ENCODE results near the gene LARGE1. TPM values are rescaled to one million over a fixed set of nuclear protein-coding genes. Genes with fewer than 3 reads are reported as not detected.

LARGE1 gene
- total RNA-seq, 1 donor, result 22.8 TPM

- no peak for TF ChIP-seq CTCF (IDR thresholded peaks at IDR 0.05; ENCODE audit: extremely low read depth, low read depth, low read length)
- Histone ChIP-seq H3K4me3 (ENCODE audit: insufficient read depth, low read length) (no peak overlapping the region), H3K79me2 (ENCODE audit: insufficient read depth, low read length) (no peaks in the 10 kb centered on the region), H3K27me3 (ENCODE audit: insufficient read depth, low read length) (no peaks in the 10 kb centered on the region), H3K4me1 (ENCODE audit: insufficient read depth, low read length) (no peaks in the 10 kb centered on the region), H2AFZ (ENCODE audit: low read length) (no peak overlapping the region), H3K36me3 (ENCODE audit: insufficient read depth, low read length) (no peaks in the 10 kb centered on the region), H3K9me3 (ENCODE audit: low read depth, low read length) (no peaks in the 10 kb centered on the region), H3K27ac (ENCODE audit: low read depth, low read length) (no peak overlapping the region), H4K20me1 (ENCODE audit: insufficient read depth, low read length) (no peaks in the 10 kb centered on the region), H3K4me2 (ENCODE audit: insufficient read depth, low read length) (no peak overlapping the region)
- no peak for DNase-seq (ENCODE audit: insufficient read length, low spot score, missing footprints)
Measured at GRCh38 chr22:33669746-33670145, 250.5 kb downstream of the LARGE1 start.

GRCh38 chr22:33666961-33667619, 253.2 kb downstream of the LARGE1 start:
- no peaks in the 10 kb centered on the region for H3K36me3 ChIP-seq (ENCODE audit: insufficient read depth, low read length)
- no peaks in the 10 kb centered on the region for H4K20me1 ChIP-seq (ENCODE audit: insufficient read depth, low read length)
- no peaks in the 10 kb centered on the region for H3K9me3 ChIP-seq (ENCODE audit: low read depth, low read length)
- no peak overlapping the region for H3K4me2 ChIP-seq (ENCODE audit: insufficient read depth, low read length)
- no peaks in the 10 kb centered on the region for H3K79me2 ChIP-seq (ENCODE audit: insufficient read depth, low read length)
- TF ChIP-seq CTCF (IDR thresholded peaks at IDR 0.05; ENCODE audit: extremely low read depth, low read depth, low read length), result no peak
- H3K27ac ChIP-seq (ENCODE audit: low read depth, low read length), result no peak overlapping the region
- H3K27me3 ChIP-seq (ENCODE audit: insufficient read depth, low read length), result no peaks in the 10 kb centered on the region
- DNase-seq (ENCODE audit: insufficient read length, low spot score, missing footprints), result no peak
- H3K4me3 ChIP-seq (ENCODE audit: insufficient read depth, low read length), result no peak overlapping the region
- H3K4me1 ChIP-seq (ENCODE audit: insufficient read depth, low read length), result no peaks in the 10 kb centered on the region
- H2AFZ ChIP-seq (ENCODE audit: low read length), result no peak overlapping the region

DNA sequence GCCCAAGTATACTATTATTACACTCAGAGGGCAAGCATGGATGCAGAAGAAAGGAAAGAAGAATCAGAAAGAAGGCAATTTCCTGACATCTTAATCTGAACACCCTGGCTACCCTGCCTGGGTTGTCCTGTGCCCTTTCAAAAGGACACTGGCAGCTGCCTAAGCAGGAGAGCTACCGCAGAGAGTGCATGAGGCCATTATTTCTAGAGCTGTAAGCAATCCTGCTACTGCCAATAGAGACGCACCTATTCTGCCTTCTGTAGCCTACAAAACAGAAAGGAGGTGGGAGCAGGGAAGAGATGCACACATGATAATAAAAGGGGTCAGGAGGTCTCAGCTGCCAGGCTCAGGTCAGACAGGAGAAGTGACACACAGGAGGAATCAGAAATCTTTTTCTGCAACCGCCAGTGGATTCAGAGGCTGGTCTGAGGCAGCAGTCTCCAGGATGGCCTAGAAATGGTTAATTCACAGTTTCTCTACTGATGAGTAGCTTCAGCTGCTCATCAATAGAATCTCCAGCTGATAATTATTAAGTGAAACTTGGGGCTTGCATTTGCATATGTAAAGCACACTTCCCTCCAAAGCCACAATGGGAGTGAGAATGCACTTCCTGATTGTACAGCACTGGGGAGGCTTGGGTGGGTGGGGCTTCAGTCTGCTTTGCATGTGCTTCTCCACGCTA, 253.9 kb downstream of the LARGE1 start:
- H3K4me1 ChIP-seq (ENCODE audit: insufficient read depth, low read length), result no peaks in the 10 kb centered on the region
- H3K4me3 ChIP-seq (ENCODE audit: insufficient read depth, low read length), result no peak overlapping the region
- H3K27ac ChIP-seq (ENCODE audit: low read depth, low read length), result no peak overlapping the region
- no peaks in the 10 kb centered on the region for H3K79me2 ChIP-seq (ENCODE audit: insufficient read depth, low read length)
- H3K36me3 ChIP-seq (ENCODE audit: insufficient read depth, low read length), result no peaks in the 10 kb centered on the region
- H2AFZ ChIP-seq (ENCODE audit: low read length), result no peak overlapping the region
- no peak for TF ChIP-seq CTCF (IDR thresholded peaks at IDR 0.05; ENCODE audit: extremely low read depth, low read depth, low read length)
- H3K27me3 ChIP-seq (ENCODE audit: insufficient read depth, low read length), result no peaks in the 10 kb centered on the region
- no peak for DNase-seq (ENCODE audit: insufficient read length, low spot score, missing footprints)
- no peaks in the 10 kb centered on the region for H3K9me3 ChIP-seq (ENCODE audit: low read depth, low read length)
- H3K4me2 ChIP-seq (ENCODE audit: insufficient read depth, low read length), result no peak overlapping the region
- no peaks in the 10 kb centered on the region for H4K20me1 ChIP-seq (ENCODE audit: insufficient read depth, low read length)

DNA sequence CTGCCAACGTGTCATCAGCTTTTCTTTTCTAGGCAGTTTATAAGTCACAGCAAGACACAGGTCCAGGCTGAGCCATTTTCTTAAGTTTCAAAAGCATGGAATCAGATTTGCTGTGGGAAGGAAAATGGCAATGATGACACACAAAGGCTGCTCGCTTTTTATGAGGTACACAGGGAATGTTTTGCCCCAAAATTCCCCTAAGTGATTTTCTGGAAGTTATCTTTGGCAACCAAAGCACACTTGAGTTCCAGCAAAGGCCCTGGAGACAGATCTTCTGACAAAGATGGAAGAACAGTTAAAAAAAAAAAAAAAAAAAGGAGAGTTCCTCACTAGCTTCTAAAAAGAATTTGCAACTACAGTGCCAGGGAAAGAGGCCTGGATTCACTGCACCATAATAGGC, 260.8 kb downstream of the LARGE1 start:
- no peak for TF ChIP-seq CTCF (IDR thresholded peaks at IDR 0.05; ENCODE audit: extremely low read depth, low read depth, low read length)
- H4K20me1 ChIP-seq (ENCODE audit: insufficient read depth, low read length), result no peaks in the 10 kb centered on the region
- no peak overlapping the region for H2AFZ ChIP-seq (ENCODE audit: low read length)
- H3K4me3 ChIP-seq (ENCODE audit: insufficient read depth, low read length), result no peak overlapping the region
- peaks cover 6% of the 10 kb centered on the region for H3K4me1 ChIP-seq (ENCODE audit: insufficient read depth, low read length)
- peaks cover 3% of the 10 kb centered on the region for H3K9me3 ChIP-seq (ENCODE audit: low read depth, low read length)
- peak overlapping the region; percentile 19 for H3K4me2 ChIP-seq (ENCODE audit: insufficient read depth, low read length)
- no peaks in the 10 kb centered on the region for H3K79me2 ChIP-seq (ENCODE audit: insufficient read depth, low read length)
- no peak for DNase-seq (ENCODE audit: insufficient read length, low spot score, missing footprints)
- H3K27ac ChIP-seq (ENCODE audit: low read depth, low read length), result peak overlapping the region; percentile 66
- H3K36me3 ChIP-seq (ENCODE audit: insufficient read depth, low read length), result no peaks in the 10 kb centered on the region
- no peaks in the 10 kb centered on the region for H3K27me3 ChIP-seq (ENCODE audit: insufficient read depth, low read length)

All from osteoblast (primary cell).